ENCODE results near the gene KRTAP4-4.

GRCh38 chr17:41118721-41119120 lies 41.8 kb downstream of the KRTAP4-4 start:
- TF ChIP-seq ZNF274 (IDR thresholded peaks at IDR 0.05; ENCODE audit: low read depth, low read length) (no peak), SUZ12 (IDR thresholded peaks at IDR 0.05; ENCODE audit: extremely low read depth, insufficient read depth, insufficient read length) (no peak)

Measured in NT2/D1 (cell line).